A673 (cell line): ENCODE measurements around the gene SKP1. TPM values are rescaled to one million over a fixed set of nuclear protein-coding genes. Genes with fewer than 3 reads are reported as not detected.

Experiments used
- BruUV-seq: library from RNA; stranded (reverse); fragments of 400-500 nt; replicated peaks from 2 replicates; lab custom pipeline; 2021; lab: Mats Ljungman, UMichigan
- CTCF ChIA-PET: fragments of 300-600 bp; sonication (Branson Sonifier 250); formaldehyde crosslinking; loops from one replicate; lab custom pipeline; 2022; ENCODE audit warnings: antibody characterized with exemption; lab: Charles Lee
- POLR2A ChIA-PET: fragments of 300-600 bp; sonication (Branson Sonifier 250); formaldehyde crosslinking; loops from one replicate; lab custom pipeline; 2022; ENCODE audit warnings: antibody characterized with exemption; ENCODE audit not compliant: low non-redundant PET; lab: Charles Lee
- DNase-seq: peaks from one replicate; pipeline ENCODE4 v3.0.0-alpha.2; 2015; ENCODE audit warnings: low spot score
- H3K27ac ChIP-seq: fragments of 200-600 bp; sonication (generic); 2 replicates; pipeline ENCODE4 v1.5.1; 2016; ENCODE audit warnings: mixed run types, low read depth, mild to moderate bottlenecking, mixed read lengths, antibody characterized with exemption, low read length; ENCODE audit not compliant: poor library complexity, severe bottlenecking
- H3K27me3 ChIP-seq: fragments of 200-600 bp; sonication (generic); replicated peaks from 2 replicates; pipeline ENCODE4 v1.6.1; 2017; ENCODE audit warnings: mixed run types, low read depth, mild to moderate bottlenecking, mixed read lengths, antibody characterized with exemption, low read length; ENCODE audit not compliant: insufficient read depth, poor library complexity
- H3K36me3 ChIP-seq: fragments of 200-600 bp; sonication (generic); 2 replicates; pipeline ENCODE4 v1.6.1; 2016; ENCODE audit warnings: mixed run types, mild to moderate bottlenecking, mixed read lengths, antibody characterized with exemption, low read length; ENCODE audit not compliant: insufficient read depth, poor library complexity, severe bottlenecking
- H3K4me1 ChIP-seq: fragments of 200-600 bp; sonication (generic); 2 replicates; pipeline ENCODE4 v1.6.1; 2017; ENCODE audit warnings: mixed run types, mild to moderate bottlenecking, mixed read lengths, antibody characterized with exemption, low read length; ENCODE audit not compliant: insufficient read depth, poor library complexity, severe bottlenecking
- H3K4me3 ChIP-seq: fragments of 200-600 bp; sonication (generic); 2 replicates; pipeline ENCODE4 v1.5.1; 2016; ENCODE audit warnings: low read depth, mixed run types, mild to moderate bottlenecking, mixed read lengths, low read length; ENCODE audit not compliant: poor library complexity, severe bottlenecking
- H3K9me3 ChIP-seq: fragments of 200-600 bp; sonication (generic); 2 replicates; pipeline ENCODE4 v1.6.1; 2016; ENCODE audit warnings: mixed run types, low read depth, mild to moderate bottlenecking, mixed read lengths, antibody characterized with exemption, low read length; ENCODE audit not compliant: poor library complexity, severe bottlenecking
- CTCF ChIP-seq: fragments of 300-800, 200-600 bp; sonication (generic); conservative IDR thresholded peaks from 2 replicates; pipeline ENCODE4 v1.5.1; 2017; ENCODE audit warnings: low read depth, mild to moderate bottlenecking, antibody characterized with exemption, low read length, moderate library complexity, mixed read lengths
- EZH2 ChIP-seq: fragments of 200-600 bp; sonication (generic); IDR thresholded peaks from 2 replicates; pipeline ENCODE4 v1.6.1; 2017; ENCODE audit warnings: borderline replicate concordance, low read depth, mild to moderate bottlenecking, mixed read lengths, antibody characterized with exemption, low read length; ENCODE audit not compliant: poor library complexity, severe bottlenecking
- intact Hi-C: fragments of 100-400 bp; cut with micrococcal nuclease; formaldehyde crosslinking; loops from one replicate; pipeline ENCODE4 v1.10.0; 2022; ENCODE audit not compliant: unreplicated experiment
- total RNA-seq: library from RNA; stranded (reverse); gene quantifications from 2 replicates; pipeline ENCODE4 v1.2.3, GENCODE V29; 2021

Gene SKP1
- total RNA-seq, 1 experiment from 2014 or later, result 465 TPM

- H3K4me3 ChIP-seq, result no peak overlapping the region
Observed at GRCh38 chr5:134116789-134117761, 59.7 kb downstream of the SKP1 start.

GRCh38 chr5:134116286-134116685 is 60.5 kb downstream of the SKP1 start:
- Histone ChIP-seq H3K9me3 (no peaks in the 10 kb centered on the region), H3K4me3 (no peak overlapping the region), H3K36me3 (no peaks in the 10 kb centered on the region), H3K4me1 (peaks cover 6% of the 10 kb centered on the region), H3K27ac (no peak overlapping the region), H3K27me3 (peaks cover 4% of the 10 kb centered on the region)
- intact Hi-C loops, result no loop called here
- no peak for DNase-seq
- ChIA-PET CTCF (interaction anchor here (1.2 kb wide), 1 partner anchor 77 kb away, joined by 3 read pairs; no protein-coding TSS in a partner anchor), POLR2A (no interaction called here)
- BruUV-seq, result no TSS peak
- no peak for TF ChIP-seq EZH2
- no peak for TF ChIP-seq CTCF

More at GRCh38 chr5:134116789-134117761, 59.7 kb downstream of the SKP1 start:
- Histone ChIP-seq H3K27ac (no peak overlapping the region), H3K4me1 (peaks cover 3% of the 10 kb centered on the region), H3K27me3 (peaks cover 4% of the 10 kb centered on the region), H3K9me3 (no peaks in the 10 kb centered on the region), H3K36me3 (no peaks in the 10 kb centered on the region)
- intact Hi-C loops, result no loop called here
- POLR2A ChIA-PET, result no interaction called here
- no peak for TF ChIP-seq EZH2
- no peak for TF ChIP-seq CTCF
- no TSS peak for BruUV-seq
- DNase-seq, result no peak
- CTCF ChIA-PET, result interaction anchor here (1.2 kb wide), 1 partner anchor 78 kb away, joined by 3 read pairs; no protein-coding TSS in a partner anchor

- no peaks in the 10 kb centered on the region for H3K36me3 ChIP-seq
- POLR2A ChIA-PET, result no interaction called here
- H3K4me3 ChIP-seq, result no peak overlapping the region
- no TSS peak for BruUV-seq
- H3K9me3 ChIP-seq, result no peaks in the 10 kb centered on the region
- H3K27ac ChIP-seq, result no peak overlapping the region
- H3K4me1 ChIP-seq, result peaks cover 11% of the 10 kb centered on the region
- no peak for TF ChIP-seq EZH2
- TF ChIP-seq CTCF, result no peak
- CTCF ChIA-PET, result no interaction called here
- no peak for DNase-seq
- intact Hi-C loops, result no loop called here
- peaks cover 4% of the 10 kb centered on the region for H3K27me3 ChIP-seq
Observed at GRCh38 chr5:134115806-134116175, 61.0 kb downstream of the SKP1 start.
